ENCODE results near the gene PIEZO1. TPM values are rescaled to one million over a fixed set of nuclear protein-coding genes. Genes with fewer than 3 reads are reported as not detected.

Gene PIEZO1
- total RNA-seq, 4 donors from 2014 or later = 101 to 364 (median 121) TPM

GRCh38 chr16:88740727-88741055 lies 44.3 kb downstream of the PIEZO1 start:
- TF ChIP-seq, protein P1, sequence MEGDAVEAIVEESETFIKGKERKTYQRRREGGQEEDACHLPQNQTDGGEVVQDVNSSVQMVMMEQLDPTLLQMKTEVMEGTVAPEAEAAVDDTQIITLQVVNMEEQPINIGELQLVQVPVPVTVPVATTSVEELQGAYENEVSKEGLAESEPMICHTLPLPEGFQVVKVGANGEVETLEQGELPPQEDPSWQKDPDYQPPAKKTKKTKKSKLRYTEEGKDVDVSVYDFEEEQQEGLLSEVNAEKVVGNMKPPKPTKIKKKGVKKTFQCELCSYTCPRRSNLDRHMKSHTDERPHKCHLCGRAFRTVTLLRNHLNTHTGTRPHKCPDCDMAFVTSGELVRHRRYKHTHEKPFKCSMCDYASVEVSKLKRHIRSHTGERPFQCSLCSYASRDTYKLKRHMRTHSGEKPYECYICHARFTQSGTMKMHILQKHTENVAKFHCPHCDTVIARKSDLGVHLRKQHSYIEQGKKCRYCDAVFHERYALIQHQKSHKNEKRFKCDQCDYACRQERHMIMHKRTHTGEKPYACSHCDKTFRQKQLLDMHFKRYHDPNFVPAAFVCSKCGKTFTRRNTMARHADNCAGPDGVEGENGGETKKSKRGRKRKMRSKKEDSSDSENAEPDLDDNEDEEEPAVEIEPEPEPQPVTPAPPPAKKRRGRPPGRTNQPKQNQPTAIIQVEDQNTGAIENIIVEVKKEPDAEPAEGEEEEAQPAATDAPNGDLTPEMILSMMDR (IDR thresholded peaks at IDR 0.05; ENCODE audit: low read depth) = no peak

- TF ChIP-seq, protein P1 (IDR thresholded peaks at IDR 0.05; ENCODE audit: low read depth) = no peak
These were observed 44.9 kb downstream of the PIEZO1 start for GRCh38 chr16:88739977-88740726.

DNA sequence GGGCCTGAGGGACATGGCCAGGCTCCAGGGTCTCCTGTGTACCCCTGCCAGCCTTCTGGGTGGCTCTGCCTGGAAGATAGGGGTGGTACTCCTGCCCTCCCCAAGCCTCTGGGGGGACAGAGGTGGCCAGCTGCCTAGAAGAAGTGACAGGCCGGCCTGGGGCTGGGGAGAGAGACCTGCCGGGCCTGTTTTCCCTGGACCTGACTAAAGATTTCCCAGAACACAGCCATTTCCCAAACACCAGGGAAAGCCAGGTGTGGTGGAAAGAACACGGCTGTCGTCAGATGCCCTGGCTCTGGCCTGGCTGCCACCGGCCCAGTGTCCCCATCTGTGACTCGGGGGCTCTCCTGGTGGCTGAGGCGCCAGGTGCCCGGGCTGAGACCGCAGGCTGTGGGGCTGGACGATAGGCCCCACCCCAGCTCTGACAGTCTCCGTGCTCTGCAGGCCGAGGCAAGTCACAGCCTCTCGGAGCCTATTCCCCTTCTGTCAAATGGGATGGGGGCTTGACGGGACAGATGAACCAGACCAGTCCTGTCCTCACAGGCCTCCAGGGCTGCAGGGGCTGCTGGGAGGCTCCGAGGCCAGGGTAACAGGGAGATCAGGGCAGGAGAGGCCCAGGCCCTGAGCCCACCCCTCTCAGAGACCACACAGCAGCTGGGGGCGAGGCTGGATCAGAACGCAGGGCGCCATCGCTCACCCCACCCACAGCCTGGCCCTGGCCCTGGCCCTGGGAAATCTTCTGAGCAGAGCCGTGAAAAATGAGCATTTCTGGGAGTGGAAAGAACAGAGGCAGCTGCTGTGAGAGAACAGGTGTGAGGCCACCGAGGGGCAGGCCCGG lies 45.7 kb downstream of the PIEZO1 start:
- TF ChIP-seq, protein P1 (IDR thresholded peaks at IDR 0.05; ENCODE audit: low read depth) = no peak

GRCh38 chr16:88738151-88739084 lies 46.6 kb downstream of the PIEZO1 start:
- TF ChIP-seq, protein P1 (IDR thresholded peaks at IDR 0.05; ENCODE audit: low read depth) = no peak

DNA sequence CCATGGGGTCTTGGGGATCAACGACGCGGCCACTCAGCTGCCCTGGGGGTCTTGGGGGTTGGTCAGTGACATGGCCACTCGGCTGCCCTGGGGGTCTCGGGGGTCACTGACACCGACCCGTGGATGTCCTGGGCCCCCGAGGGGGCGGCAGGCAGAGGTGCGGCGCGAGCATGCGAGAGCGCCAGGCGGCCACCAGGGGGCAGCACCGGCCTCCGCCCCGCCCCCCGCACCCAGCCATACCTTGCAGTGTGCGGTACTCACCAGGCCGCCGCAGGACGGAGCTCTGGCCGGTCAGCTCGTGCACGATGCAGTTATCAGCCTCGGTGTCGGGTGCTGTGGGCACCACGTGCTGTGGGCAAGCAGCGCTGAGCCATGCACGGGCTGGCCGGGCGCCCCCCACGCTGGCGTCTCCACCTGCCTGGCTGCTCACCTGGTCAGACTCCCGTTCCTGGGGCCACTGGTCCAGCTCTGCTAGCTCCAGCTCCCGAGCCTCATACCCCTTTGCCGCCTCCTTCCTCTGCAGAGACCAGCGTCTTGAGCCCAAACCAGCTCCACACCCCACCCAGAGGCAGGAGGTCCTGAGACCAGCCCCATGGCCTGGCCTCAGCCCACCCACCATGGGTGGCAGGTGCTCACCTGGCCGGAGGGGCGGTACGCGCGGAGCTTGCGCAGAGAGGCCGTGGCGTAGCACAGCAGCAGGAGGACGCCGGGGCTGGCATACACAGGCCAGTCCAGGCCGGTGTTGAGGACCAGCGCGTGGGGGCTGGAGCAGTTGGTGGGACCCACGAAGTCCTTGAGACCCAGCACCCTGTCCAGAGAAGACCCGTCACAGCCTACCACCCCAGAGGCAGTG lies 47.5 kb downstream of the PIEZO1 start:
- TF ChIP-seq, protein P1 (IDR thresholded peaks at IDR 0.05; ENCODE audit: low read depth) = no peak

- TF ChIP-seq, protein P1 (IDR thresholded peaks at IDR 0.05; ENCODE audit: low read depth) = no peak
These were observed 48.5 kb downstream of the PIEZO1 start for GRCh38 chr16:88736496-88736895.

Data from subcutaneous adipose tissue (tissue), 4 donors.